ENCODE results near the gene BICC1. TPM values are rescaled to one million over a fixed set of nuclear protein-coding genes. Genes with fewer than 3 reads are reported as not detected.

Gene BICC1
- total and polyA plus RNA-seq, 2 of the 8 experiments (the other 6 are each of a cell fraction or from before 2014, with no cell fraction given), result 0.20 to 0.73 TPM

- TF ChIP-seq SP2 (IDR thresholded peaks at IDR 0.05; ENCODE audit: low read length), result no peak
- no peak for TF ChIP-seq CEBPB (IDR thresholded peaks at IDR 0.05; ENCODE audit: low read depth, low read length)
- no peak for TF ChIP-seq E2F6 (IDR thresholded peaks at IDR 0.05)
- no peak for TF ChIP-seq RBBP5 (IDR thresholded peaks at IDR 0.05; ENCODE audit: borderline replicate concordance, low read depth, low read length)
Observed at GRCh38 chr10:58554316-58554715, 41.6 kb downstream of the BICC1 start (continued).
